CD8-positive, alpha-beta memory T cell (primary cell): Measurements from ENCODE around the gene APBA3. TPM values are rescaled to one million over a fixed set of nuclear protein-coding genes. Genes with fewer than 3 reads are reported as not detected.
A peak's percentile ranks its signal among the peaks of the same experiment; 100 is the strongest.

Source experiments
- CTCF ChIA-PET: fragments of 350-600 bp; sonication (Branson Sonifier 250); formaldehyde crosslinking; loops from one replicate; lab custom pipeline; 2021; ENCODE audit warnings: antibody characterized with exemption; lab: Charles Lee
- POLR2A ChIA-PET: fragments of 350-600 bp; sonication (Branson Sonifier 250); formaldehyde crosslinking; loops from one replicate; lab custom pipeline; 2021; ENCODE audit warnings: antibody characterized with exemption; lab: Charles Lee
- DNase-seq, 5 donors: peaks; one replicate each; pipeline versions ENCODE4 v3.0.0 to v3.0.0-alpha.2; 2020 to 2022; ENCODE audit warnings: mixed read lengths in 1 of 5
- H3K27ac ChIP-seq: one replicate; pipeline ENCODE4 v1.7.0; 2013; ENCODE audit warnings: low read depth, mild to moderate bottlenecking, low read length, moderate library complexity
- H3K27me3 ChIP-seq: 2 replicates; pipeline ENCODE4 v1.7.0; 2013; ENCODE audit warnings: low read length, mild to moderate bottlenecking; ENCODE audit not compliant: insufficient read depth, poor library complexity, severe bottlenecking
- H3K36me3 ChIP-seq: 2 replicates; pipeline ENCODE4 v1.7.0; 2013; ENCODE audit warnings: mild to moderate bottlenecking, low read length, moderate library complexity; ENCODE audit not compliant: insufficient read depth
- H3K4me1 ChIP-seq: 2 replicates; pipeline ENCODE4 v1.7.0; 2013; ENCODE audit warnings: mild to moderate bottlenecking, low read length, moderate library complexity; ENCODE audit not compliant: insufficient read depth
- H3K4me3 ChIP-seq: 2 replicates; pipeline ENCODE4 v1.7.0; 2013; ENCODE audit warnings: mild to moderate bottlenecking, low read length
- H3K9me3 ChIP-seq: 2 replicates; pipeline ENCODE4 v1.7.0; 2013; ENCODE audit warnings: mild to moderate bottlenecking, low read length
- H3K27ac Mint-ChIP-seq, 8 donors: one replicate each; pipeline ENCODE4 v1.8.0; 2020 to 2021; ENCODE audit warnings: mixed read lengths in 8 of 8, mild to moderate bottlenecking in 6 of 8, inconsistent platforms in 3 of 8, moderate library complexity in 3 of 8
- H3K27me3 Mint-ChIP-seq, 2 donors: one replicate each; pipeline ENCODE4 v1.8.0; 2020 to 2021; ENCODE audit warnings: mixed read lengths in 2 of 2, mild to moderate bottlenecking in 1 of 2, moderate library complexity in 1 of 2
- H3K36me3 Mint-ChIP-seq, 3 donors: one replicate each; pipeline ENCODE4 v1.8.0; 2020 to 2021; ENCODE audit warnings: mixed read lengths in 3 of 3, inconsistent platforms in 1 of 3, mild to moderate bottlenecking in 1 of 3
- H3K4me1 Mint-ChIP-seq, 3 donors: one replicate each; pipeline ENCODE4 v1.8.0; 2020 to 2021; ENCODE audit warnings: mixed read lengths in 3 of 3, inconsistent platforms in 1 of 3, mild to moderate bottlenecking in 1 of 3
- H3K4me3 Mint-ChIP-seq, 7 donors: one replicate each; pipeline ENCODE4 v1.8.0; 2020 to 2021; ENCODE audit warnings: mixed read lengths in 7 of 7, mild to moderate bottlenecking in 6 of 7, moderate library complexity in 4 of 7, inconsistent platforms in 2 of 7
- H3K9me3 Mint-ChIP-seq, 5 donors: one replicate each; pipeline ENCODE4 v1.8.0; 2020 to 2022; ENCODE audit warnings: mixed read lengths in 5 of 5, mild to moderate bottlenecking in 3 of 5, moderate library complexity in 2 of 5, inconsistent platforms in 1 of 5
- polyA plus RNA-seq: library from polyadenylated mRNA; unstranded; fragments of 300-500 nt; fragmentation: Illumina TruSeq; gene quantifications from one replicate; pipeline ENCODE4 v1.2.3, GENCODE V29; 2021
- total RNA-seq, 2 experiments: library from RNA; stranded (reverse); gene quantifications; one replicate each; pipeline ENCODE4 v1.2.3, GENCODE V29; 2021

APBA3 gene, protein sequence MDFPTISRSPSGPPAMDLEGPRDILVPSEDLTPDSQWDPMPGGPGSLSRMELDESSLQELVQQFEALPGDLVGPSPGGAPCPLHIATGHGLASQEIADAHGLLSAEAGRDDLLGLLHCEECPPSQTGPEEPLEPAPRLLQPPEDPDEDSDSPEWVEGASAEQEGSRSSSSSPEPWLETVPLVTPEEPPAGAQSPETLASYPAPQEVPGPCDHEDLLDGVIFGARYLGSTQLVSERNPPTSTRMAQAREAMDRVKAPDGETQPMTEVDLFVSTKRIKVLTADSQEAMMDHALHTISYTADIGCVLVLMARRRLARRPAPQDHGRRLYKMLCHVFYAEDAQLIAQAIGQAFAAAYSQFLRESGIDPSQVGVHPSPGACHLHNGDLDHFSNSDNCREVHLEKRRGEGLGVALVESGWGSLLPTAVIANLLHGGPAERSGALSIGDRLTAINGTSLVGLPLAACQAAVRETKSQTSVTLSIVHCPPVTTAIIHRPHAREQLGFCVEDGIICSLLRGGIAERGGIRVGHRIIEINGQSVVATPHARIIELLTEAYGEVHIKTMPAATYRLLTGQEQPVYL
- total RNA-seq (10 to 100 TPM; 36.3 to 39.0 TPM), polyA plus RNA-seq (40.8 TPM)

DNA sequence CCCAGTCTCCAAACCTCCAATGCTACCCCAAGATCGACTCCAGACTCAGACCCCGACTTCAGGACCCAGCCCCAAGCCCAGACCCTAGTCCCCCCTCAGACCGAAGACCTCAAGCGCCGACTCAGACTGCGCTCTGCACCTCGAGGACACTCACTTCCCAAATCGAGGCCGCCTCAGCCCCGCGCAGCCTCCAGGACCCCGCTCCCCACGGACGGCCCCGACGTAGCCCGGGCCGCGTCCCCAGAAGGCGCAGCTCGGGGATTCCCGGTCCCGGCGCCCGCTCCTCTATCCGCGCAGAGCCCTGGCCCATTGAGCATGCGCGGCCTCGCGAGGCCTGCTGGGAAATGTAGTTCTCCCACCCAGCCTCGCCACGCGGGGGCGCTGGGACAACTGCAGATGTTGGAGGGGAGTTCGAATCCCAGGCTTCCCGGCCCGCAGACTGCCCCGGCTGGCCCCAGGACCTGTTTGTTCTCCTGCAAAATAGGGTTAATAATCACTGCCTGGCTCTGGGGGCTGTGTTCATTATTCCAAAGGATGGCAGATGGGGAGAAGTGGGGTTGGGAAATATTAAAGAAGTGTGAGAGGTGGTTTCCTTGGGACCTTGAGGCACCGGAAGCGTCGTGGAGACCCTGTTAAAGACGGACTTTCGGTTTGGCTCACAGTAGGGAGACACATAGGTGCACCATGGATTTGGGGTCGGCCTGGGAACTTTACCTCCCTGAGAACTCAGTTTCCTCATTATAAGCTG lies at the start of gene APBA3:
Gene APBA3, minus strand, starts transcription at position 311 of the 748 bp plus-strand sequence. CDS start 1,428 bp downstream, outside the sequence.
- H3K4me1 Mint-ChIP-seq, result peaks cover 42 to 68% (median 44%) of the 10 kb centered on the region in 3 donors
- H3K9me3 Mint-ChIP-seq, result peaks cover 0 to 4% (median 0%) of the 10 kb centered on the region in 5 donors
- H3K4me1 ChIP-seq, result peaks cover 41% of the 10 kb centered on the region
- H3K27me3 ChIP-seq, result no peaks in the 10 kb centered on the region
- H3K27ac ChIP-seq, result peak within 1 kb of the TSS; percentile 100
- H3K36me3 Mint-ChIP-seq, result peaks cover 0 to 51% (median 2%) of the 10 kb centered on the region in 3 donors
- CTCF ChIA-PET, result interaction anchor here (1.0 to 9.5 kb wide), 17 partner anchors 12 to 226 kb away, joined by 3 to 63 read pairs (median 6); partner anchors contain the start of gene MATK
- no peaks in the 10 kb centered on the region for H3K9me3 ChIP-seq
- peak within 1 kb of the TSS; percentile 100 for H3K27ac Mint-ChIP-seq
- peak; percentile 91 to 95 (median 92) for DNase-seq
- H3K4me3 Mint-ChIP-seq, result peak within 1 kb of the TSS; percentile 96 to 99 (median 98)
- H3K27me3 Mint-ChIP-seq, result peaks cover 0 to 7% of the 10 kb centered on the region in 2 donors
- H3K4me3 ChIP-seq, result peak within 1 kb of the TSS; percentile 98
- peaks cover 5% of the 10 kb centered on the region for H3K36me3 ChIP-seq
- POLR2A ChIA-PET, result interaction anchor here (0.8 to 2.4 kb wide), 6 partner anchors 20 to 485 kb away, joined by 3 to 29 read pairs (median 6); partner anchors contain the start of gene YJU2

DNA sequence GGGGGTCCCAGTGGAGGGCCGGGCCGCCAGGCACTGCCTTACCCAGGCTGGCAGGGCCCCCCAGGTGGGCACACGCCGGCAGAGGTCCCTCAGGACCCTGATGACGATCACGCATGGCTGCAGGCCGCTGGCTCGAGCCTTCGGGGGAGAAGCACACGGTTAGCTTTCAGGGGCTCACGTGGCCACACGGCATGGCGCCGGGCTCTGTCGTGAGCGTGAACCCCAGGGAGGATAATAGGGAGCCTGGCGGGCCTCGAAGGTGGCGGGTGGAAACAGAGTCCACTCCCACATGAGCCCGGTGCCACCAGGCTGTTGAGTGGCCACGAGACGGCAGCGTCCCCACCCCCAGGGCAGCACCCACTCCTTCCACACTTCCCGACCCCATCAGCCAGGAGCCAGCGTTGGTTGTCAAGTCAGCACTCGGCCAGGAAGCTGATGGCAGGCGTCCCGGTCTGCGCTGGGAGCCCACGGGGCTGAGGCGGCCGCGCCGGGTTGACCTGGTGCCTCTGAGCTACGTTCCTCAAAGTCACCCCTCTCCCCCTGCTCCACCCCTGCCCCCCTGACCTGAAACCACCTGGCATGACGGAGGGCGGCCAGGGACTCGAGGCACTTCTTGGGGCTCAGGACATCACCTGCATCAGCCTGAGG lies 49.3 kb upstream of the APBA3 start:
- no peaks in the 10 kb centered on the region for H3K27me3 Mint-ChIP-seq

DNA sequence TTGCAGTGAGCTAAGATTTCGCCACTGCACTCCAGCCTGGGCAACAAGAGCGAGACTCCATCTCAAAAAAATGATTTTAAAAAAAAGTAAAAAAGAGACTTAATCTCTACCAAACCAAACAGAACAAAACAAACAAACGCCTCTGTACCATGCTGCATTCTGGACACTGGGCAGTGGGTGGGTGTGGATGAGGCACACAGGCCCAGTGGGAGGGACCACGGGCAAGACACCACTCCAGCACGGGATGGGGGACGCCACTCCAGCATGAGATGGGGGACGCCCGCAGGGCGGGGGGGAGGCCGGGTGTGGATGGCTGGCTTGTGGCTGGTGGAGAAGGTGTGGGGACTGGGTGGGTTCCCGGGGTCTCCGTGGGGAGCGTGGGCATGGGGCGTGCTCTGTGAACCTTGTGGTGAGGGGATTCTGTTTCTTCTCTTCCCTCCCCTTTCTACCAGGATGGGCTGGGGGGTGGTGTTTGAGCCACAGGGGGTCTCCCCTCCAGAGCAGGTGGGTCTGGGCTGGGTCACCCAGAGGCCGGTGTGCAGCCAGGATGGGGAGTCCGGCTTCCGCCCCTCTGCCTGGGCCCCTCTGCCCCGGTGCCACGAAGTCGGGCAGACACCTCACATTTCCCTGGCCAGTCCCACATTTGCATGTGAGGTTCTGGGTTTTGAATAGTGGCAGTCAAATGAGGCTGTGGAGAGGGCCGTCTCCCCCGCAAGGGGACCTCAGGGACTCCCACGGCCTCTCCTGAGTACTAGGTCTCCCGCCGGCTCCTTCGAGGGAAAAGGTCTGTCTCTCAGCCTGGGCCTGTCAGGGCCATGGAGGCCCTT lies 48.6 kb upstream of the APBA3 start:
- Mint-ChIP-seq H3K9me3 (no peaks in the 10 kb centered on the region), H3K36me3 (no peaks in the 10 kb centered on the region), H3K27ac (peak overlapping the region in 4 of 8 donors; percentile 82 to 90 (median 84)), H3K27me3 (no peaks in the 10 kb centered on the region), H3K4me3 (no peak overlapping the region), H3K4me1 (peaks cover 48 to 73% (median 50%) of the 10 kb centered on the region in 3 donors)
- Histone ChIP-seq H3K27me3 (no peaks in the 10 kb centered on the region), H3K9me3 (no peaks in the 10 kb centered on the region), H3K4me1 (peaks cover 38% of the 10 kb centered on the region), H3K27ac (no peak overlapping the region), H3K36me3 (no peaks in the 10 kb centered on the region), H3K4me3 (no peak overlapping the region)
- ChIA-PET CTCF (no interaction called here), POLR2A (no interaction called here)
- no peak for DNase-seq

More for the DNA sequence above, 49.3 kb upstream of the APBA3 start:
- H3K9me3 Mint-ChIP-seq, result no peaks in the 10 kb centered on the region
- DNase-seq, result no peak
- no peaks in the 10 kb centered on the region for H3K9me3 ChIP-seq
- ChIA-PET POLR2A (interaction anchor here (2.2 to 3.0 kb wide), 2 partner anchors 13 to 49 kb away, joined by 10 to 29 read pairs; partner anchors contain the start of genes APBA3 and MRPL54), CTCF (interaction anchor here (1.0 to 3.7 kb wide), 2 partner anchors 11 to 12 kb away, joined by 3 to 16 read pairs; no protein-coding TSS in a partner anchor)
- no peaks in the 10 kb centered on the region for H3K36me3 Mint-ChIP-seq
- H3K36me3 ChIP-seq, result no peaks in the 10 kb centered on the region
- no peaks in the 10 kb centered on the region for H3K27me3 ChIP-seq
- H3K4me3 Mint-ChIP-seq, result peak overlapping the region in 1 of 7 donors; percentile 51
- peak overlapping the region in 2 of 8 donors; percentile 43 to 70 for H3K27ac Mint-ChIP-seq
- H3K27ac ChIP-seq, result no peak overlapping the region
- no peak overlapping the region for H3K4me3 ChIP-seq
- peaks cover 43 to 67% (median 50%) of the 10 kb centered on the region in 3 donors for H3K4me1 Mint-ChIP-seq
- H3K4me1 ChIP-seq, result peaks cover 39% of the 10 kb centered on the region

DNA sequence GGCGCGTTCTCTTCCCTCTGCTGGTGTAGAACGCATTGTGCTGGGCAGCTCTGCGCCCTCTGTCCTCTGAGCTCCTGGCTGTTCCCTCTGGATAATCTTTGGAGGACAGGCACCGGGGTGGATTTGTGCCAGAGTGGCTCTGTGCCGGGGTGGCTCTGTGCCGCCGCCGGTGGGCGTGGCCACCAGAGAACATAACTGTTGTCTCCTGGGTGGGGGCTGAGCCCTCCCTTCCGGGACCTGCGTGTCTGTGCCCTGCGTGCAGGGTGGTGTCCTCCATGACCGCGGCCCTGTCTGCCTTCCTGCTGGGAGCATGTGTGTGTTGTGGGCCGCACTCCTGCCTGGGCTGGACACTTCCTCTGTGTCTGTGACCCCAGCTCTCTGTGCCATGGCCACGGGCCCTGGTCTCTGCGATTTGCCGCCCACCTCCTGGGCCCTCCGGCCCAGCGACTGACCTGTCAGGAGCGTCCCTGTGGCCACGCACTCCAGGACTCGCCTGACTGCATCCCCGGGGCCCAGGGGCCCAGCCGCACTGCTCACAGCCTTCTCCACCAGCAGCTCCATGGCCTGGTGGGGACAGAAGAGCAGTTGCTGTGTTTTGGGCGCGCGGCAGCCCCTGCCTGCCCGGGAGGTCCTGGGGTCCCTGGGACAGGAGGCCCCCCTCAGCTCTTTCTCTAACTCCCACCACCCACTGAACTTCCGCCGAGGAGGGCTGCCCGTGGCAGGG lies 47.1 kb upstream of the APBA3 start:
- Histone ChIP-seq H3K4me1 (peaks cover 28% of the 10 kb centered on the region), H3K27me3 (no peaks in the 10 kb centered on the region), H3K9me3 (no peaks in the 10 kb centered on the region), H3K4me3 (no peak overlapping the region), H3K36me3 (no peaks in the 10 kb centered on the region), H3K27ac (no peak overlapping the region)
- H3K27ac Mint-ChIP-seq, result peak overlapping the region in 4 of 8 donors; percentile 29 to 82 (median 74)
- ChIA-PET CTCF (interaction anchor here (1.1 kb wide), 1 partner anchor 11 kb away, joined by 3 read pairs; no protein-coding TSS in a partner anchor), POLR2A (no interaction called here)
- H3K27me3 Mint-ChIP-seq, result no peaks in the 10 kb centered on the region
- DNase-seq, result no peak
- no peaks in the 10 kb centered on the region for H3K36me3 Mint-ChIP-seq
- H3K9me3 Mint-ChIP-seq, result no peaks in the 10 kb centered on the region
- peak overlapping the region in 1 of 7 donors; percentile 61 for H3K4me3 Mint-ChIP-seq
- peaks cover 40 to 68% (median 44%) of the 10 kb centered on the region in 3 donors for H3K4me1 Mint-ChIP-seq

DNA sequence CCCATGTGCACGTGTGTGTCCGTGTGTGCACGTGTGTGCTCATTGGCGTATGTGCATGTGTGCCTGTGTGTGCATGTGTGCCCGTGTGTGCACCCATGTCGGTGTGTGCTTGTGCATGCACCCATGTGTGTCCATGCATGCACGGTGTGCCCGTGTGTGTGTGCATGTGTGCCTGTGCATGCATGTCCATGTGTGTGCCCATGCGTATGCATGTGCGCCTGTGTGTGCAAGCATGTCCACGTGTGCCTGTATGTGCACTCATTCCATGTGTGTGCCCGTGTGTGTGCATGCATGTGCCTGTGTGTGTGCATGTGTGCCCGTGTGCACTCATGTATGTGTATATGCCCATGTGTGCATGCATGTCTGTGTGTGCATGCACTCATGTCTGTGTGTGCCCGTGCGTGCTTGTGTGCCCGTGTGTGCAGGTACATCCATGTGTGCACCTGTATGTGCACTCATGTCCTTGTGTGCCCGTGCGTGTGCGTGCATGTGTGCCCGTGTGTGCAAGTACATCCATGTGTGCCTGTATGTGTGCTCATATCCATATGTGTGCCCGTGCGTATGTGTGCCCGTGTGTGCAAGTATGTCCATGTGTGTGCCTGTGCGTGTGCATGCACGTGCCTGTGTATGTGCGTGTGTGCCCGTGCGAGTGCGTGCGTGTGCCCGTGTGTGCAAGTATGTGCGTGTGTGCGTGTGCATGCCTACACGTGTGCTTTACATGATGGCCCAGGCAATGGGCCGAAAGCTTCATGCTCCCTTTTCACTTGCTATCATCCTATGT lies 46.3 kb upstream of the APBA3 start:
- Histone ChIP-seq H3K9me3 (no peaks in the 10 kb centered on the region), H3K27me3 (no peaks in the 10 kb centered on the region), H3K36me3 (no peaks in the 10 kb centered on the region), H3K4me3 (no peak overlapping the region), H3K4me1 (peaks cover 20% of the 10 kb centered on the region), H3K27ac (no peak overlapping the region)
- H3K36me3 Mint-ChIP-seq, result no peaks in the 10 kb centered on the region
- no peaks in the 10 kb centered on the region for H3K27me3 Mint-ChIP-seq
- H3K4me3 Mint-ChIP-seq, result no peak overlapping the region
- CTCF ChIA-PET, result interaction anchor here (1.1 kb wide), 1 partner anchor 10 kb away, joined by 3 read pairs; no protein-coding TSS in a partner anchor
- no peak for DNase-seq
- POLR2A ChIA-PET, result no interaction called here
- peak overlapping the region in 5 of 8 donors; percentile 31 to 92 (median 68) for H3K27ac Mint-ChIP-seq
- peaks cover 35 to 65% (median 35%) of the 10 kb centered on the region in 3 donors for H3K4me1 Mint-ChIP-seq
- no peaks in the 10 kb centered on the region for H3K9me3 Mint-ChIP-seq

DNA sequence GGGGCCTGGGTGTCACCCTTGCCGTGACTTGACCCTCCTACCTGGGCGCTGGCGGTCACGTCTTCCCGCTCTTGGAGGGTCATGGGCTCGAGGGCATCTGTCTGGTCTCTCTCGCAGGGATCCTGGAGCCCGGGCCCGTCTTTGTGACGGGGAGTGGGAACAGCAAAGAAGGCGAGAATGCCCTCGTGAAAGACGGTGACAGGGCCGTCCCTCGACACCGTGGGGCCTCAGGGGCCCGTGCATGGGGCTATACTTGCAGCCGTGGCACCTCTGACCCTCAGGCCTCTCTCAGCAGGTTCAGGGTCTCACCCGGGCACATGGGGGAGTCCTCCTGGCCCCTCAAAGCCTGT lies 45.6 kb upstream of the APBA3 start:
- POLR2A ChIA-PET, result no interaction called here
- no peak for DNase-seq
- CTCF ChIA-PET, result no interaction called here
- Mint-ChIP-seq H3K27ac (peak overlapping the region in 2 of 8 donors; percentile 53 to 71), H3K27me3 (no peaks in the 10 kb centered on the region), H3K9me3 (no peaks in the 10 kb centered on the region), H3K4me1 (peaks cover 29 to 62% (median 29%) of the 10 kb centered on the region in 3 donors), H3K36me3 (no peaks in the 10 kb centered on the region), H3K4me3 (no peak overlapping the region)
- Histone ChIP-seq H3K9me3 (no peaks in the 10 kb centered on the region), H3K4me3 (no peak overlapping the region), H3K27ac (no peak overlapping the region), H3K27me3 (no peaks in the 10 kb centered on the region), H3K4me1 (peaks cover 13% of the 10 kb centered on the region), H3K36me3 (no peaks in the 10 kb centered on the region)
